Panc1 (cell line): ENCODE results near the gene RLN3.

Experiments
- POLR2AphosphoS5 ChIP-seq: IDR thresholded peaks from 2 replicates; pipeline ENCODE4 v1.6.1; 2012; ENCODE audit warnings: mild to moderate bottlenecking, low read depth, low read length, moderate library complexity
- SIN3A ChIP-seq: IDR thresholded peaks from 2 replicates; pipeline ENCODE4 v1.6.1; 2012; ENCODE audit warnings: low read depth, mild to moderate bottlenecking, low read length, moderate library complexity, borderline replicate concordance; ENCODE audit not compliant: insufficient read depth
- TF ChIP-seq, protein P1 (sequence below): fragments of 450-650 bp; IDR thresholded peaks from 2 replicates; pipeline ENCODE4 v1.5.1; 2017; ENCODE audit warnings: mild to moderate bottlenecking
- TF ChIP-seq, protein P2 (sequence below), 2 experiments: IDR thresholded peaks; 2 replicates each; pipeline ENCODE4 v1.6.1; 2011 to 2012; ENCODE audit warnings: low read depth in 2 of 2, control low read depth in 1 of 2, low read length in 1 of 2, mild to moderate bottlenecking in 1 of 2, moderate library complexity in 1 of 2; ENCODE audit not compliant: insufficient read depth in 1 of 2

DNA sequence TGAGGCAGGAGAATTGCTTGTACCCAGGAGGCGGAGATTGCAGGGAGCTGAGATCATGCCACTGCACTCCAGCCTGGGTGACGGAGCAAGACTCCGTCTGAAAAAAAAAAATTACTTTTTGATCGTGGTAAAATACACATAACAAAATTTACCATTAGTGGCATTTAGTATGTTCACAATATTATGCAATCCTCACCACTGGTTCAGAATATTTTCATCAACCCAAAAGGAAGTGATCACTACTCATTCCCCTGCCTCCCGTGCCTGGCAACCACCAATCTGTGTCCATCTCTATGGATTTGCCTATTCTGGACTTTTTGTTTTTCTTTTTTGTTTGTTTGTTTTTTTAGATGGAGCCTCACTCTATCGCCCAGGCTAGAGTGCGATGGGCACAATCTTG lies 35.2 kb downstream of the RLN3 start:
- TF ChIP-seq, protein P1, sequence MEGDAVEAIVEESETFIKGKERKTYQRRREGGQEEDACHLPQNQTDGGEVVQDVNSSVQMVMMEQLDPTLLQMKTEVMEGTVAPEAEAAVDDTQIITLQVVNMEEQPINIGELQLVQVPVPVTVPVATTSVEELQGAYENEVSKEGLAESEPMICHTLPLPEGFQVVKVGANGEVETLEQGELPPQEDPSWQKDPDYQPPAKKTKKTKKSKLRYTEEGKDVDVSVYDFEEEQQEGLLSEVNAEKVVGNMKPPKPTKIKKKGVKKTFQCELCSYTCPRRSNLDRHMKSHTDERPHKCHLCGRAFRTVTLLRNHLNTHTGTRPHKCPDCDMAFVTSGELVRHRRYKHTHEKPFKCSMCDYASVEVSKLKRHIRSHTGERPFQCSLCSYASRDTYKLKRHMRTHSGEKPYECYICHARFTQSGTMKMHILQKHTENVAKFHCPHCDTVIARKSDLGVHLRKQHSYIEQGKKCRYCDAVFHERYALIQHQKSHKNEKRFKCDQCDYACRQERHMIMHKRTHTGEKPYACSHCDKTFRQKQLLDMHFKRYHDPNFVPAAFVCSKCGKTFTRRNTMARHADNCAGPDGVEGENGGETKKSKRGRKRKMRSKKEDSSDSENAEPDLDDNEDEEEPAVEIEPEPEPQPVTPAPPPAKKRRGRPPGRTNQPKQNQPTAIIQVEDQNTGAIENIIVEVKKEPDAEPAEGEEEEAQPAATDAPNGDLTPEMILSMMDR: no peak
- TF ChIP-seq, protein P2, sequence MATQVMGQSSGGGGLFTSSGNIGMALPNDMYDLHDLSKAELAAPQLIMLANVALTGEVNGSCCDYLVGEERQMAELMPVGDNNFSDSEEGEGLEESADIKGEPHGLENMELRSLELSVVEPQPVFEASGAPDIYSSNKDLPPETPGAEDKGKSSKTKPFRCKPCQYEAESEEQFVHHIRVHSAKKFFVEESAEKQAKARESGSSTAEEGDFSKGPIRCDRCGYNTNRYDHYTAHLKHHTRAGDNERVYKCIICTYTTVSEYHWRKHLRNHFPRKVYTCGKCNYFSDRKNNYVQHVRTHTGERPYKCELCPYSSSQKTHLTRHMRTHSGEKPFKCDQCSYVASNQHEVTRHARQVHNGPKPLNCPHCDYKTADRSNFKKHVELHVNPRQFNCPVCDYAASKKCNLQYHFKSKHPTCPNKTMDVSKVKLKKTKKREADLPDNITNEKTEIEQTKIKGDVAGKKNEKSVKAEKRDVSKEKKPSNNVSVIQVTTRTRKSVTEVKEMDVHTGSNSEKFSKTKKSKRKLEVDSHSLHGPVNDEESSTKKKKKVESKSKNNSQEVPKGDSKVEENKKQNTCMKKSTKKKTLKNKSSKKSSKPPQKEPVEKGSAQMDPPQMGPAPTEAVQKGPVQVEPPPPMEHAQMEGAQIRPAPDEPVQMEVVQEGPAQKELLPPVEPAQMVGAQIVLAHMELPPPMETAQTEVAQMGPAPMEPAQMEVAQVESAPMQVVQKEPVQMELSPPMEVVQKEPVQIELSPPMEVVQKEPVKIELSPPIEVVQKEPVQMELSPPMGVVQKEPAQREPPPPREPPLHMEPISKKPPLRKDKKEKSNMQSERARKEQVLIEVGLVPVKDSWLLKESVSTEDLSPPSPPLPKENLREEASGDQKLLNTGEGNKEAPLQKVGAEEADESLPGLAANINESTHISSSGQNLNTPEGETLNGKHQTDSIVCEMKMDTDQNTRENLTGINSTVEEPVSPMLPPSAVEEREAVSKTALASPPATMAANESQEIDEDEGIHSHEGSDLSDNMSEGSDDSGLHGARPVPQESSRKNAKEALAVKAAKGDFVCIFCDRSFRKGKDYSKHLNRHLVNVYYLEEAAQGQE (IDR thresholded peaks at IDR 0.05; ENCODE audit: insufficient read depth in 1 of 2, low read depth in 2 of 2, low read length in 1 of 2): no peak
- TF ChIP-seq POLR2AphosphoS5 (no peak), SIN3A (no peak)
